Mucosa of rectum (tissue), 2 donors: Measurements from ENCODE around the gene DOK1.
"Not testable (repeated sequence)": the region's sequence is repeated elsewhere in the genome, so short reads cannot be mapped to it uniquely, and the experiment has no call there.

Experiments used
- H3K27ac ChIP-seq, 2 donors: one replicate each; pipeline ENCODE4 v1.7.0; 2013; ENCODE audit warnings: inconsistent platforms in 2 of 2, low read depth in 2 of 2, low read length in 2 of 2
- H3K27me3 ChIP-seq, 2 donors: one replicate each; pipeline ENCODE4 v1.7.0; 2013; ENCODE audit warnings: low read length in 2 of 2; ENCODE audit not compliant: control insufficient read depth in 2 of 2, insufficient read depth in 2 of 2
- H3K36me3 ChIP-seq, 2 donors: one replicate each; pipeline ENCODE4 v1.7.0; 2013; ENCODE audit warnings: low read length in 2 of 2; ENCODE audit not compliant: control insufficient read depth in 2 of 2, insufficient read depth in 2 of 2
- H3K4me1 ChIP-seq, 2 donors: one replicate each; pipeline ENCODE4 v1.7.0; 2013; ENCODE audit warnings: low read length in 2 of 2, mild to moderate bottlenecking in 1 of 2; ENCODE audit not compliant: control insufficient read depth in 2 of 2, insufficient read depth in 2 of 2
- H3K4me3 ChIP-seq, 2 donors: one replicate each; pipeline ENCODE4 v1.7.0; 2013; ENCODE audit warnings: low read length in 2 of 2
- H3K9ac ChIP-seq, 2 donors: one replicate each; pipeline ENCODE4 v1.7.0; 2013; ENCODE audit warnings: low read length in 2 of 2, low read depth in 1 of 2, mild to moderate bottlenecking in 1 of 2
- H3K9me3 ChIP-seq, 2 donors: one replicate each; pipeline ENCODE4 v1.7.0; 2013; ENCODE audit warnings: low read length in 2 of 2; ENCODE audit not compliant: control insufficient read depth in 2 of 2
- donor health status: healthy.
- donor health status: Normal muscosa, but diverticular disease.

DOK1 gene

GRCh38 chr2:74556159-74556558 lies 1.6 kb downstream of the DOK1 start:
- peaks cover 0 to 8% of the 10 kb centered on the region in 2 donors for H3K36me3 ChIP-seq
- no peak overlapping the region for H3K27ac ChIP-seq
- no peak overlapping the region for H3K4me3 ChIP-seq
- no peak overlapping the region for H3K9ac ChIP-seq
- H3K4me1 ChIP-seq = peaks cover 9 to 28% of the 10 kb centered on the region in 2 donors
- H3K27me3 ChIP-seq = no peaks in the 10 kb centered on the region
- H3K9me3 ChIP-seq = no peaks in the 10 kb centered on the region

DNA sequence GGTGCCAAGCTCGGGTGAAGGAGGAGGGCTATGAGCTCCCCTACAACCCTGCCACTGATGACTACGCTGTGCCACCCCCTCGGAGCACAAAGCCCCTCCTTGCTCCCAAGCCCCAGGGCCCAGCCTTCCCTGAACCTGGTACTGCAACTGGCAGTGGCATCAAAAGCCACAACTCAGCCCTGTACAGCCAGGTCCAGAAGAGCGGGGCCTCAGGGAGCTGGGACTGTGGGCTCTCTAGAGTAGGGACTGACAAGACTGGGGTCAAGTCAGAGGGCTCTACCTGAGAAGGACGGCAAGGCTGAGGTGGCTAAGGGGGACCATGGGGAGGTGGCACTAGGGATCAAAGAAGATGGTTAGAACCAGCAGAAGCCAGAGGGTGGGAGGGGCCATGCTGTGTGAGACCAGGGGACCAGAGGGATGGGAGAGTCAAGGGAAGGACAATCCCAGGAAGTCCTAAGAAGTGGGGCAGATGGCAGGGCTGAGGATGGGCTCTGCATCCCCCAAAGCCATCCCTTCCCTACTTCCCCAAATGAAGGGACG lies 2.4 kb downstream of the DOK1 start:
- peaks cover 0 to 8% of the 10 kb centered on the region in 2 donors for H3K36me3 ChIP-seq
- peaks cover 9 to 28% of the 10 kb centered on the region in 2 donors for H3K4me1 ChIP-seq
- H3K9ac ChIP-seq = no peak overlapping the region
- no peaks in the 10 kb centered on the region for H3K27me3 ChIP-seq
- no peaks in the 10 kb centered on the region for H3K9me3 ChIP-seq
- no peak overlapping the region for H3K4me3 ChIP-seq
- no peak overlapping the region for H3K27ac ChIP-seq

GRCh38 chr2:74558284-74559230 lies 4.0 kb downstream of the DOK1 start:
- H3K4me3 ChIP-seq = no peak overlapping the region
- peaks cover 5 to 28% of the 10 kb centered on the region in 2 donors for H3K4me1 ChIP-seq
- no peaks in the 10 kb centered on the region for H3K9me3 ChIP-seq
- H3K27ac ChIP-seq = peak overlapping the region; percentile 32 to 49
- H3K27me3 ChIP-seq = no peaks in the 10 kb centered on the region
- no peak overlapping the region for H3K9ac ChIP-seq
- peaks cover 0 to 8% of the 10 kb centered on the region in 2 donors for H3K36me3 ChIP-seq

GRCh38 chr2:74559912-74560311 lies 5.4 kb downstream of the DOK1 start:
- Histone ChIP-seq H3K4me1 (peaks cover 5 to 28% of the 10 kb centered on the region in 2 donors), H3K27ac (no peak overlapping the region), H3K4me3 (no peak overlapping the region), H3K36me3 (peaks cover 0 to 8% of the 10 kb centered on the region in 2 donors), H3K9ac (no peak overlapping the region), H3K27me3 (no peaks in the 10 kb centered on the region), H3K9me3 (no peaks in the 10 kb centered on the region)

- Histone ChIP-seq H3K4me3 (no peak overlapping the region), H3K27ac (no peak overlapping the region), H3K27me3 (no peaks in the 10 kb centered on the region), H3K4me1 (peaks cover 5 to 28% of the 10 kb centered on the region in 2 donors), H3K9me3 (no peaks in the 10 kb centered on the region), H3K9ac (no peak overlapping the region), H3K36me3 (peaks cover 0 to 8% of the 10 kb centered on the region in 2 donors)
Measured at GRCh38 chr2:74560591-74560990, 6.1 kb downstream of the DOK1 start.

DNA sequence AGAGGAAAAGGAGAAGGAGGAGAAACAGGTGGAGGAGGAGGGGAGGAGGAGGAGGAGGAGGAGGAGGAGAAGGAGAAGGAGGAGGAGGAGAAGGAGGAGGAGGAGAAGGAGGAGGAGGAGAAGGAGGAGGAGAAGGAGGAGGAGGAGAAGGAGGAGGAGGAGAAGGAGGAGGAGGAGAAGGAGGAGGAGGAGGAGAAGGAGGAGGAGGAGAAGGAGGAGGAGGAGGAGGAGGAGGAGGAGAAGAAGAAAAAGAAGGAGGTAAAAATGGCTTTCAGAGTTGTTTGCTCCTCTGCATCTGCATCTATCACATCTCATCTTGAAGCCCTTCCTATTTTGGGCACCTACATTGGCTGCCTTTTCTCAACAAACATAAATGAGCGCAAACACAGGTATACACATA lies 6.5 kb downstream of the DOK1 start:
- H3K27me3 ChIP-seq, H3K27ac ChIP-seq: not testable (repeated sequence)
- peaks cover 5 to 28% of the 10 kb centered on the region in 2 donors for H3K4me1 ChIP-seq

DNA sequence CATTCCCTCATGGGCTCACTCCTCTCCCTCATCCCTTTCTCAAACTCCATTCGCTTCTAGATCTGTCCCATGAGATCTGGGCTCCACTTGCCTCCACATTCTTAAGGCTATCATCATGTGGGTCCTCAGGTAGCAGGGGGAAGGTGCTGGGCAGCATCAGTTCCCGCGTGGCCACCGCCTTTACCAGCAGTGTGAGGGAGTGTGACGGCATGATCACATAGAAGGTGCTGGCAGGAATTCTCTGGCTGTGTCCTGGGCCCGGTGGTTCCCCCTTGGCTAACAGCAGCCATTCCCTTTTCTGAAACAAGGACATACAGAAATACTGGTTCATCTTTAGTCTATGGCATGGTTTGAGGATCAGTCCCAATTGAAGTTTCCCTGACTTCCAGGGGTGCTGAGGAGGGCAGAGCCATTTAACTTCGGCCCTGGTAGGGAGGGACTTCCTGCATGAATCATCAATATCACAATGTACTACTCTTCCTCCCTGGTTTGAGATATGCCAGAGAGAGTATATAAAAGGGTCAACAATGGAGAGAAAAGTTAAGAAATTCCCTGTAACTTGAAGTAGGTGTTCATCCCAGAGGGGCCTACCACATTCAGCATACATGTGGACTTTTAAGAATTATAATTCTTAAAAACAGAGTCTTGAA lies 7.7 kb downstream of the DOK1 start:
- Histone ChIP-seq H3K9me3 (no peaks in the 10 kb centered on the region), H3K36me3 (peaks cover 0 to 2% of the 10 kb centered on the region in 2 donors), H3K27me3 (no peaks in the 10 kb centered on the region), H3K9ac (no peak overlapping the region), H3K27ac (no peak overlapping the region), H3K4me1 (peaks cover 5 to 29% of the 10 kb centered on the region in 2 donors), H3K4me3 (no peak overlapping the region)

More for the DNA sequence above, 6.5 kb downstream of the DOK1 start:
- not testable (repeated sequence) for H3K36me3 ChIP-seq, H3K9me3 ChIP-seq, H3K9ac ChIP-seq, H3K4me3 ChIP-seq

GRCh38 chr2:74564222-74564621 lies 9.7 kb downstream of the DOK1 start:
- Histone ChIP-seq H3K4me1 (peaks cover 2 to 17% of the 10 kb centered on the region in 2 donors), H3K36me3 (no peaks in the 10 kb centered on the region), H3K27ac (no peak overlapping the region), H3K4me3 (no peak overlapping the region), H3K27me3 (no peaks in the 10 kb centered on the region), H3K9me3 (no peaks in the 10 kb centered on the region), H3K9ac (no peak overlapping the region)

DNA sequence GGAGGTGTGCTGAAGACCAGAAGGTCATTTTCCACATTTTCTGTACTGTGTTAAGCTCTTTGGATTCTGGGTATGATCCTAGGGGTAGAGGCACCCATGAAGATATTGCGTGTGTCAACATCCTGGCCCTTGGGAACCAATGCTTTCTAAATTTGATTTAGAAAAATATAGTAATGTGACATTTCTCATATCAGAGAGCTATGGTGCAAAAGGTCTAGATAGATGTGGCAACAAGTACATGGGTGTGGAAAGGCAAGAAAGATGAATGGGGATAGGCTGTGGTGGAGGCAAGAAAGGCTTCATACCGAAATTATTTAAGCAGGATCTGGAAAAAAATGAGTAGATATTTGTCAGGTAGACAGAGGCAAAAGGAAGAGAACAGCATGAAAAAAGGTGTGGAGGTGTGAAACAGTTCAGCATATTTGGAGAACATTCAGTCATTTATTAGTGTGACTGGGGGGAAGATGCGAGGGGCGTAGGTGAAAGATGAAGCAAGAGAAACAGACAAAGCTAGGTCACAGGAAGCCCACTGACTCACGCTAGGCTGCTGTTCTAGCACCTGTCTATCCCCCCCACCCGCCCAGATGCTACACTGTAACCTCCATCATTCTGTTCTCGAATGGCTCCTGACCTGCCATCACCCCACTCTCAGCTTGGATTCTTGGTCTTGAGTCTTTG lies 11.7 kb downstream of the DOK1 start:
- no peaks in the 10 kb centered on the region for H3K36me3 ChIP-seq
- no peaks in the 10 kb centered on the region for H3K27me3 ChIP-seq
- H3K4me1 ChIP-seq = peaks cover 0 to 4% of the 10 kb centered on the region in 2 donors
- H3K4me3 ChIP-seq = no peak overlapping the region
- H3K27ac ChIP-seq = no peak overlapping the region
- no peaks in the 10 kb centered on the region for H3K9me3 ChIP-seq
- H3K9ac ChIP-seq = no peak overlapping the region

DNA sequence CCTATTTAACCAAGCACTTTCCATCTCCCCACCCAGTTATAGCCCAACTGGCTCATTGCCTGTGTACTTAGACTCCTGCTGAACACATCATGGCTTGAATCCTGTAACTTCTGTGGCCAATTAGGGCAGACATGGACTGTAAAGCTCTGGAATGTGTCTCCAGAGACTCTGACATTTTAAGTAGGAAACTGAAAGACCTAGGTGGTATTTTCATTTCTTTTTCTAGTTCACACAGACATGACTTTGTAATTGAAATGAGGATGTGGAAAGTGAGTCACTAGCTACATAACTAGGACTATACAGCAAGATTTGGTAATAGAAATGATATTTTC lies 12.2 kb downstream of the DOK1 start:
- Histone ChIP-seq H3K27ac (no peak overlapping the region), H3K9ac (no peak overlapping the region)

More for the DNA sequence above, 12.2 kb downstream of the DOK1 start:
- Histone ChIP-seq H3K27me3 (no peaks in the 10 kb centered on the region), H3K4me3 (no peak overlapping the region), H3K9me3 (no peaks in the 10 kb centered on the region), H3K36me3 (no peaks in the 10 kb centered on the region), H3K4me1 (peaks cover 0 to 4% of the 10 kb centered on the region in 2 donors)
